Measurements from ENCODE around the gene NEDD4L.

Gene NEDD4L

GRCh38 chr18:58335821-58336220, 291.8 kb downstream of the NEDD4L start:
- H2AFZ ChIP-seq (ENCODE audit: low read length): no peak overlapping the region
- WGBS, 2 donors (ENCODE audit: extremely low coverage in 2 of 2, insufficient read length in 2 of 2, insufficient replicate concordance in 1 of 2): no CpG with 5 or more reads among the region's 1 CpG
- H3K18ac ChIP-seq (ENCODE audit: low read length): no peak overlapping the region
- H2BK15ac ChIP-seq (ENCODE audit: low read length): no peak overlapping the region
- no peak overlapping the region for H3K4ac ChIP-seq (ENCODE audit: low read length)
- no peak overlapping the region for H3K4me2 ChIP-seq (ENCODE audit: insufficient read depth, low read length, poor library complexity, severe bottlenecking)
- no peak overlapping the region for H2BK12ac ChIP-seq (ENCODE audit: low read length)
- no peak overlapping the region for H2BK120ac ChIP-seq (ENCODE audit: low read depth, low read length)
- H3K4me1 ChIP-seq (ENCODE audit: control insufficient read depth in 2 of 2, insufficient read depth in 1 of 2, low read depth in 1 of 2, low read length in 2 of 2): peaks cover 15 to 48% of the 10 kb centered on the region in 2 donors
- no peaks in the 10 kb centered on the region for H3K27me3 ChIP-seq (ENCODE audit: control insufficient read depth in 3 of 3, insufficient read depth in 3 of 3, low read depth in 1 of 3, low read length in 3 of 3)
- DNase-seq (ENCODE audit: low spot score): no peak
- H3K4me3 ChIP-seq (ENCODE audit: low read length in 2 of 2): no peak overlapping the region
- H3K27ac ChIP-seq (replicated peaks; ENCODE audit: low read length): no peak overlapping the region
- H3K9me3 ChIP-seq (replicated peaks in 1 of 2; ENCODE audit: control insufficient read depth in 2 of 2, insufficient read depth in 1 of 2, low read depth in 1 of 2, low read length in 2 of 2): no peaks in the 10 kb centered on the region
- H2AK5ac ChIP-seq (ENCODE audit: low read depth, low read length): no peak overlapping the region
- no peak overlapping the region for H3K9ac ChIP-seq (ENCODE audit: low read depth, low read length, poor library complexity)
- H4K91ac ChIP-seq (ENCODE audit: low read depth, low read length, poor library complexity): no peak overlapping the region
- H3K14ac ChIP-seq (ENCODE audit: low read length): no peak overlapping the region
- no peak overlapping the region for H4K8ac ChIP-seq (ENCODE audit: low read depth, low read length)
- no peak overlapping the region for H2BK5ac ChIP-seq (ENCODE audit: low read length)
- H3K79me1 ChIP-seq (ENCODE audit: low read depth, low read length): no peaks in the 10 kb centered on the region
- no peaks in the 10 kb centered on the region for H3K36me3 ChIP-seq (replicated peaks in 1 of 2; ENCODE audit: control insufficient read depth in 2 of 2, insufficient read depth in 2 of 2, low read length in 2 of 2)
- no peak overlapping the region for H3K23ac ChIP-seq (ENCODE audit: low read depth, low read length, poor library complexity)

- no peak overlapping the region for H3K23ac ChIP-seq (ENCODE audit: low read depth, low read length, poor library complexity)
- H3K36me3 ChIP-seq (replicated peaks in 1 of 2; ENCODE audit: control insufficient read depth in 2 of 2, insufficient read depth in 2 of 2, low read length in 2 of 2): no peaks in the 10 kb centered on the region
- H3K79me1 ChIP-seq (ENCODE audit: low read depth, low read length): no peaks in the 10 kb centered on the region
- H3K4ac ChIP-seq (ENCODE audit: low read length): no peak overlapping the region
- H2AK5ac ChIP-seq (ENCODE audit: low read depth, low read length): no peak overlapping the region
- no peaks in the 10 kb centered on the region for H3K27me3 ChIP-seq (ENCODE audit: control insufficient read depth in 3 of 3, insufficient read depth in 3 of 3, low read depth in 1 of 3, low read length in 3 of 3)
- no peak overlapping the region for H4K8ac ChIP-seq (ENCODE audit: low read depth, low read length)
- no peak overlapping the region for H3K9ac ChIP-seq (ENCODE audit: low read depth, low read length, poor library complexity)
- DNase-seq (ENCODE audit: low spot score): no peak
- H2BK120ac ChIP-seq (ENCODE audit: low read depth, low read length): no peak overlapping the region
- H3K18ac ChIP-seq (ENCODE audit: low read length): no peak overlapping the region
- no peak overlapping the region for H4K91ac ChIP-seq (ENCODE audit: low read depth, low read length, poor library complexity)
- no peak overlapping the region for H2AFZ ChIP-seq (ENCODE audit: low read length)
- no peak overlapping the region for H2BK15ac ChIP-seq (ENCODE audit: low read length)
- WGBS, 2 donors (ENCODE audit: extremely low coverage in 2 of 2, insufficient read length in 2 of 2, insufficient replicate concordance in 1 of 2): no CpG with 5 or more reads among the region's 3 CpGs
- no peak overlapping the region for H3K27ac ChIP-seq (replicated peaks; ENCODE audit: low read length)
- no peak overlapping the region for H3K14ac ChIP-seq (ENCODE audit: low read length)
- no peaks in the 10 kb centered on the region for H3K9me3 ChIP-seq (replicated peaks in 1 of 2; ENCODE audit: control insufficient read depth in 2 of 2, insufficient read depth in 1 of 2, low read depth in 1 of 2, low read length in 2 of 2)
- H2BK5ac ChIP-seq (ENCODE audit: low read length): no peak overlapping the region
- peaks cover 15 to 48% of the 10 kb centered on the region in 2 donors for H3K4me1 ChIP-seq (ENCODE audit: control insufficient read depth in 2 of 2, insufficient read depth in 1 of 2, low read depth in 1 of 2, low read length in 2 of 2)
- no peak overlapping the region for H2BK12ac ChIP-seq (ENCODE audit: low read length)
- no peak overlapping the region for H3K4me2 ChIP-seq (ENCODE audit: insufficient read depth, low read length, poor library complexity, severe bottlenecking)
- no peak overlapping the region for H3K4me3 ChIP-seq (ENCODE audit: low read length in 2 of 2)
Measured at GRCh38 chr18:58336605-58337004, 292.6 kb downstream of the NEDD4L start.

GRCh38 chr18:58337285-58337684, 293.3 kb downstream of the NEDD4L start:
- no peaks in the 10 kb centered on the region for H3K36me3 ChIP-seq (replicated peaks in 1 of 2; ENCODE audit: control insufficient read depth in 2 of 2, insufficient read depth in 2 of 2, low read length in 2 of 2)
- H3K4me3 ChIP-seq (ENCODE audit: low read length in 2 of 2): no peak overlapping the region
- H3K18ac ChIP-seq (ENCODE audit: low read length): no peak overlapping the region
- H2BK12ac ChIP-seq (ENCODE audit: low read length): no peak overlapping the region
- H3K23ac ChIP-seq (ENCODE audit: low read depth, low read length, poor library complexity): no peak overlapping the region
- DNase-seq (ENCODE audit: low spot score): no peak
- no peak overlapping the region for H4K8ac ChIP-seq (ENCODE audit: low read depth, low read length)
- no peak overlapping the region for H4K91ac ChIP-seq (ENCODE audit: low read depth, low read length, poor library complexity)
- peaks cover 15 to 48% of the 10 kb centered on the region in 2 donors for H3K4me1 ChIP-seq (ENCODE audit: control insufficient read depth in 2 of 2, insufficient read depth in 1 of 2, low read depth in 1 of 2, low read length in 2 of 2)
- no peak overlapping the region for H2BK120ac ChIP-seq (ENCODE audit: low read depth, low read length)
- H3K4me2 ChIP-seq (ENCODE audit: insufficient read depth, low read length, poor library complexity, severe bottlenecking): no peak overlapping the region
- no peaks in the 10 kb centered on the region for H3K79me1 ChIP-seq (ENCODE audit: low read depth, low read length)
- no peak overlapping the region for H2AK5ac ChIP-seq (ENCODE audit: low read depth, low read length)
- no CpG with 5 or more reads among the region's 4 CpGs for WGBS, 2 donors (ENCODE audit: extremely low coverage in 2 of 2, insufficient read length in 2 of 2, insufficient replicate concordance in 1 of 2)
- no peak overlapping the region for H2AFZ ChIP-seq (ENCODE audit: low read length)
- H3K9ac ChIP-seq (ENCODE audit: low read depth, low read length, poor library complexity): no peak overlapping the region
- no peaks in the 10 kb centered on the region for H3K27me3 ChIP-seq (ENCODE audit: control insufficient read depth in 3 of 3, insufficient read depth in 3 of 3, low read depth in 1 of 3, low read length in 3 of 3)
- no peak overlapping the region for H3K27ac ChIP-seq (replicated peaks; ENCODE audit: low read length)
- H3K14ac ChIP-seq (ENCODE audit: low read length): no peak overlapping the region
- no peaks in the 10 kb centered on the region for H3K9me3 ChIP-seq (replicated peaks in 1 of 2; ENCODE audit: control insufficient read depth in 2 of 2, insufficient read depth in 1 of 2, low read depth in 1 of 2, low read length in 2 of 2)
- no peak overlapping the region for H2BK15ac ChIP-seq (ENCODE audit: low read length)
- H3K4ac ChIP-seq (ENCODE audit: low read length): no peak overlapping the region
- no peak overlapping the region for H2BK5ac ChIP-seq (ENCODE audit: low read length)

GRCh38 chr18:58337686-58338085, 293.7 kb downstream of the NEDD4L start:
- H3K23ac ChIP-seq (ENCODE audit: low read depth, low read length, poor library complexity): no peak overlapping the region
- H3K14ac ChIP-seq (ENCODE audit: low read length): no peak overlapping the region
- peaks cover 15 to 48% of the 10 kb centered on the region in 2 donors for H3K4me1 ChIP-seq (ENCODE audit: control insufficient read depth in 2 of 2, insufficient read depth in 1 of 2, low read depth in 1 of 2, low read length in 2 of 2)
- H2BK15ac ChIP-seq (ENCODE audit: low read length): no peak overlapping the region
- no peak overlapping the region for H3K9ac ChIP-seq (ENCODE audit: low read depth, low read length, poor library complexity)
- H2BK120ac ChIP-seq (ENCODE audit: low read depth, low read length): no peak overlapping the region
- no peak overlapping the region for H2AFZ ChIP-seq (ENCODE audit: low read length)
- no CpG with 5 or more reads among the region's 5 CpGs for WGBS, 2 donors (ENCODE audit: extremely low coverage in 2 of 2, insufficient read length in 2 of 2, insufficient replicate concordance in 1 of 2)
- H3K9me3 ChIP-seq (replicated peaks in 1 of 2; ENCODE audit: control insufficient read depth in 2 of 2, insufficient read depth in 1 of 2, low read depth in 1 of 2, low read length in 2 of 2): no peaks in the 10 kb centered on the region
- H3K4ac ChIP-seq (ENCODE audit: low read length): no peak overlapping the region
- H2AK5ac ChIP-seq (ENCODE audit: low read depth, low read length): no peak overlapping the region
- no peak overlapping the region for H3K27ac ChIP-seq (replicated peaks; ENCODE audit: low read length)
- no peaks in the 10 kb centered on the region for H3K27me3 ChIP-seq (ENCODE audit: control insufficient read depth in 3 of 3, insufficient read depth in 3 of 3, low read depth in 1 of 3, low read length in 3 of 3)
- H3K79me1 ChIP-seq (ENCODE audit: low read depth, low read length): no peaks in the 10 kb centered on the region
- no peak overlapping the region for H4K91ac ChIP-seq (ENCODE audit: low read depth, low read length, poor library complexity)
- no peak overlapping the region for H2BK5ac ChIP-seq (ENCODE audit: low read length)
- no peak overlapping the region for H3K4me2 ChIP-seq (ENCODE audit: insufficient read depth, low read length, poor library complexity, severe bottlenecking)
- H2BK12ac ChIP-seq (ENCODE audit: low read length): no peak overlapping the region
- H3K18ac ChIP-seq (ENCODE audit: low read length): no peak overlapping the region
- no peaks in the 10 kb centered on the region for H3K36me3 ChIP-seq (replicated peaks in 1 of 2; ENCODE audit: control insufficient read depth in 2 of 2, insufficient read depth in 2 of 2, low read length in 2 of 2)
- no peak overlapping the region for H4K8ac ChIP-seq (ENCODE audit: low read depth, low read length)
- no peak overlapping the region for H3K4me3 ChIP-seq (ENCODE audit: low read length in 2 of 2)
- no peak for DNase-seq (ENCODE audit: low spot score)

All from neuronal stem cell (in vitro differentiated cells).